GM12892 (cell line): ENCODE measurements around the gene FTH1.

Source experiments
- POLR2A ChIP-seq: IDR thresholded peaks from 2 replicates; pipeline ENCODE4 v1.6.1; 2011; ENCODE audit warnings: low read depth, low read length, control low read depth
- POLR2AphosphoS5 ChIP-seq: IDR thresholded peaks from 2 replicates; pipeline ENCODE4 v1.6.1; 2011; ENCODE audit warnings: low read depth, low read length, control low read depth
- TAF1 ChIP-seq: IDR thresholded peaks from 2 replicates; pipeline ENCODE4 v1.6.1; 2011; ENCODE audit warnings: low read depth, mild to moderate bottlenecking, control low read depth, low read length, borderline replicate concordance

DNA sequence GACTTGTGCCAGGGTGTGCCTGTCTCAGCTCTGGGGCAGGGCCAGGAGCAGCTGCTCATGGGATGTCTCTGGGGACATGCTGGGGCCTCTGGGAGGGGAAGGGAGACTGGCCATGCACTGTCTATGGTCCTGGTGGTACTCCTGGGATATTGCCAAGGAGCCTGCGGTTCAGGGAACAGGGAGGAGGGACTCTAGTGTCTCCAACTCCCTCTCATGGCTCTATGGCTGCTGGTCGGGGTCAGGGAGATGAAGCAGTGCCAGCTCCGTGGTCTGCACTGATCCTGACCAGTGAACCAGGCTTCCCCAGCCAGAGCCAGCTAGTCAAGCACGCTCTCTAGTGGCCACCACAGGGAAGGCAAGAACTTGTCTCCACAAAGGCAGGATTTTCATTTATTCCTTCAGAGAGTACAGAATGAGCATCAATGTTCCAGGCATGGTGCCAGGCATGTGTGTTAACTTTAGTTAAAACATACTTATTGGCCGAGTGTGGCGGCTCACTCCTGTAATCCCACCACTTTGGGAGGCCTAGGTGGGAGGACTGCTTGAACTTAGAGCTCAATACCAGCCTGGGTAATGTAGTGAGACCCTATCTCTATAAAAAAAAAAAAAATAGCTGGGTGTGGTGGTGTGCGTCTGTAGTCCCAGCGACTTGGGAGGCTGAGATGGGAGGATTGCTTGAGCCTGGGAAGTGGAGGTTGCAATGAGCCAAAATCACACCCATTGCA lies 19.8 kb downstream of the FTH1 start:
- TF ChIP-seq POLR2A (no peak), TAF1 (no peak), POLR2AphosphoS5 (no peak)
